ENCODE measurements around the gene SFMBT2. TPM values are rescaled to one million over a fixed set of nuclear protein-coding genes. Genes with fewer than 3 reads are reported as not detected.

Gene SFMBT2
- total RNA-seq, 1 experiment from 2014 or later = 1.3 TPM

DNA sequence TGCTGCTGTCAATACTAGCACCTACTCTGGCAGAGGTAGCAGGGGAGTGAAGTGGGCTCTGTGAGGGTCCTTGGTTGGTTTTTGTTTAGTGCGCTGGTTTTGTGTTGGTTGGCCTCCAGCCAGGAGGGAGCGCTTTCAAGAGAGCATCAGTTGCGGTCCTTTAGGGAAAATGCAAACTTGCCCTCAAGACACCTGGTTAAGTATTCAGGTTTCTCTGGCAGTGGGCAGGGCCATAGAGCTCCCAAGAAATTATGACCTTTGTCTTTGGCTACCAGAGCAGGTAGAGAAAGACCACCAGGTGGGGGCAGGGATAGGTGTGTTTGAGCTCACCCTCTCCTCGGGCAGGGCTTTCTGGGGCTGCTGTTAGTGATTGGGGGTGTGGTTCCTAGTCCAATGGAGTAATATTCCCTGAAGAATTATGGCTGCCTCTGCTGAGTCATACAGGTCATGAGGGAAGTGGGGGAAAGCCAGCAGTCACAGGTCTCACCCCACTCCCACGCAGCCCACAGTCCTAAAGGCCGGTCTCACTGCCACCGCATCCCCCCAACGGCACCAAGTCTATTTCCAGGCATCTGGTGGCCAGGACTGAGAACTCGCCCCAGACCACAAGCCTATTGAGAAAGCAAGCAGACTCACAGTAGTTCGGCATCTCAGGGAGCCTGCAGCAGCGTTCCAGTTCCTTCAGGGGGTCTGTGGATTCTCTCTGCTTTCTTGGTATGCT, 280.5 kb downstream of the SFMBT2 start:
- H3K27me3 ChIP-seq (ENCODE audit: control insufficient read depth, insufficient read depth, low read length) = no peaks in the 10 kb centered on the region
- H3K9me3 ChIP-seq (ENCODE audit: control insufficient read depth, insufficient read depth, low read depth, low read length) = no peaks in the 10 kb centered on the region
- TF ChIP-seq CTCF (IDR thresholded peaks at IDR 0.05) = no peak
- TF ChIP-seq TCF7L2 (IDR thresholded peaks at IDR 0.05; ENCODE audit: low read depth, low read length) = no peak
- TF ChIP-seq, protein P1, sequence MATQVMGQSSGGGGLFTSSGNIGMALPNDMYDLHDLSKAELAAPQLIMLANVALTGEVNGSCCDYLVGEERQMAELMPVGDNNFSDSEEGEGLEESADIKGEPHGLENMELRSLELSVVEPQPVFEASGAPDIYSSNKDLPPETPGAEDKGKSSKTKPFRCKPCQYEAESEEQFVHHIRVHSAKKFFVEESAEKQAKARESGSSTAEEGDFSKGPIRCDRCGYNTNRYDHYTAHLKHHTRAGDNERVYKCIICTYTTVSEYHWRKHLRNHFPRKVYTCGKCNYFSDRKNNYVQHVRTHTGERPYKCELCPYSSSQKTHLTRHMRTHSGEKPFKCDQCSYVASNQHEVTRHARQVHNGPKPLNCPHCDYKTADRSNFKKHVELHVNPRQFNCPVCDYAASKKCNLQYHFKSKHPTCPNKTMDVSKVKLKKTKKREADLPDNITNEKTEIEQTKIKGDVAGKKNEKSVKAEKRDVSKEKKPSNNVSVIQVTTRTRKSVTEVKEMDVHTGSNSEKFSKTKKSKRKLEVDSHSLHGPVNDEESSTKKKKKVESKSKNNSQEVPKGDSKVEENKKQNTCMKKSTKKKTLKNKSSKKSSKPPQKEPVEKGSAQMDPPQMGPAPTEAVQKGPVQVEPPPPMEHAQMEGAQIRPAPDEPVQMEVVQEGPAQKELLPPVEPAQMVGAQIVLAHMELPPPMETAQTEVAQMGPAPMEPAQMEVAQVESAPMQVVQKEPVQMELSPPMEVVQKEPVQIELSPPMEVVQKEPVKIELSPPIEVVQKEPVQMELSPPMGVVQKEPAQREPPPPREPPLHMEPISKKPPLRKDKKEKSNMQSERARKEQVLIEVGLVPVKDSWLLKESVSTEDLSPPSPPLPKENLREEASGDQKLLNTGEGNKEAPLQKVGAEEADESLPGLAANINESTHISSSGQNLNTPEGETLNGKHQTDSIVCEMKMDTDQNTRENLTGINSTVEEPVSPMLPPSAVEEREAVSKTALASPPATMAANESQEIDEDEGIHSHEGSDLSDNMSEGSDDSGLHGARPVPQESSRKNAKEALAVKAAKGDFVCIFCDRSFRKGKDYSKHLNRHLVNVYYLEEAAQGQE (IDR thresholded peaks at IDR 0.05; ENCODE audit: insufficient read depth in 1 of 2, low read depth in 2 of 2, low read length in 1 of 2) = no peak
- no peak for TF ChIP-seq POLR2AphosphoS5 (IDR thresholded peaks at IDR 0.05; ENCODE audit: low read depth, low read length)
- no peak for TF ChIP-seq SIN3A (IDR thresholded peaks at IDR 0.05; ENCODE audit: borderline replicate concordance, insufficient read depth, low read depth, low read length)
- ChIA-PET CTCF (no interaction called here), POLR2A (no interaction called here)
- DNase-seq (ENCODE audit: low read depth, low spot score) = no peak
- in situ Hi-C loops (cut with HindIII; ENCODE audit: low pct_unique_long_range_greater_than_20kb, low sequenced_read_pairs) = no loop called here
- no peak overlapping the region for H3K27ac ChIP-seq (ENCODE audit: low read length)
- H3K4me3 ChIP-seq (ENCODE audit: low read depth in 2 of 2, low read length in 2 of 2) = no peak overlapping the region
- intact Hi-C loops (cut with micrococcal nuclease; ENCODE audit: unreplicated experiment) = no loop called here
- no peaks in the 10 kb centered on the region for H3K4me1 ChIP-seq (ENCODE audit: control insufficient read depth, insufficient read depth, low read length)
- BruUV-seq (replicated peaks) = no TSS peak
- H3K36me3 ChIP-seq (ENCODE audit: control insufficient read depth, insufficient read depth, low read length) = no peaks in the 10 kb centered on the region
- no peak for ATAC-seq

DNA sequence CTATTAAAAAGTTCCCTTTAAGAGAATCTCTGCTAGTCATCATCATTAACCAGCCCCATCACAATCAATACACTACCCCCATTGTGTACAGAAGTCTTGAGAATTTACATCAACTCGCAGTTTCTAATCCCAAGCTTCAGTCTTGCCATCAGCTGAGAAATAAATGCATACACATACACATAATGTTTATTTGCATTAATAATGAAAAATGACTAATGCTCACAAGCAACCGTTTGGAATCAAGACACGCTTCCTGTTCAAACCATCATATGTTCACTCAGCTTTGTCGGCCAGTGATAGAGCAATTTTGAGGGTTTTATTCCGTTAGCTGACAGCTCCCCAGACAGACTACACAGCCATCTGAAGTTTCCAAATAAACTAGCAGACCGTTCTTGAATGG, 287.1 kb downstream of the SFMBT2 start:
- no peaks in the 10 kb centered on the region for H3K9me3 ChIP-seq (ENCODE audit: control insufficient read depth, insufficient read depth, low read depth, low read length)
- H3K27ac ChIP-seq (ENCODE audit: low read length) = no peak overlapping the region
- in situ Hi-C loops (cut with HindIII; ENCODE audit: low pct_unique_long_range_greater_than_20kb, low sequenced_read_pairs) = no loop called here
- TF ChIP-seq, protein P1 (IDR thresholded peaks at IDR 0.05; ENCODE audit: insufficient read depth in 1 of 2, low read depth in 2 of 2, low read length in 1 of 2) = no peak
- TF ChIP-seq CTCF (IDR thresholded peaks at IDR 0.05) = no peak
- TF ChIP-seq TCF7L2 (IDR thresholded peaks at IDR 0.05; ENCODE audit: low read depth, low read length) = no peak
- TF ChIP-seq SIN3A (IDR thresholded peaks at IDR 0.05; ENCODE audit: borderline replicate concordance, insufficient read depth, low read depth, low read length) = no peak
- TF ChIP-seq POLR2AphosphoS5 (IDR thresholded peaks at IDR 0.05; ENCODE audit: low read depth, low read length) = no peak
- BruUV-seq (replicated peaks) = no TSS peak
- H3K4me3 ChIP-seq (ENCODE audit: low read depth in 2 of 2, low read length in 2 of 2) = no peak overlapping the region
- CTCF ChIA-PET = no interaction called here
- intact Hi-C loops (cut with micrococcal nuclease; ENCODE audit: unreplicated experiment) = no loop called here
- no peaks in the 10 kb centered on the region for H3K36me3 ChIP-seq (ENCODE audit: control insufficient read depth, insufficient read depth, low read length)
- DNase-seq (ENCODE audit: low read depth, low spot score) (no peak), ATAC-seq (no peak)
- no peaks in the 10 kb centered on the region for H3K4me1 ChIP-seq (ENCODE audit: control insufficient read depth, insufficient read depth, low read length)
- POLR2A ChIA-PET = no interaction called here
- no peaks in the 10 kb centered on the region for H3K27me3 ChIP-seq (ENCODE audit: control insufficient read depth, insufficient read depth, low read length)

Measured in Panc1 (cell line).